SK-N-SH treated with all-trans-retinoic acid at 6 μM for 48 hours (cell line): ENCODE measurements around the gene C5AR1.

Source experiments
- ARNTL ChIP-seq: fragments of 450-650 bp; formaldehyde crosslinking; IDR thresholded peaks from 2 replicates; pipeline ENCODE4 v1.5.0; 2020; ENCODE audit warnings: low read depth, mild to moderate bottlenecking, moderate library complexity, borderline replicate concordance
- CREB5 ChIP-seq: fragments of 250-450 bp; sonication (Bioruptor Pico); IDR thresholded peaks from 2 replicates; pipeline ENCODE4 v1.5.1; 2020; ENCODE audit warnings: low read depth, mild to moderate bottlenecking, moderate library complexity
- ESRRG ChIP-seq: fragments of 250-450 bp; sonication (Bioruptor Pico); IDR thresholded peaks from 2 replicates; pipeline ENCODE4 v1.6.1; 2021; ENCODE audit warnings: mild to moderate bottlenecking
- OSR1 ChIP-seq: fragments of 250-450 bp; sonication (Bioruptor Pico); IDR thresholded peaks from 2 replicates; pipeline ENCODE4 v1.8.0; 2022; ENCODE audit warnings: moderate library complexity, mild to moderate bottlenecking, inconsistent platforms
- RARB ChIP-seq: fragments of 250-450 bp; sonication (Bioruptor Pico); IDR thresholded peaks from 2 replicates; pipeline ENCODE4 v1.8.0; 2021; ENCODE audit warnings: mild to moderate bottlenecking, moderate library complexity
- SNAI2 ChIP-seq: fragments of 250-450 bp; sonication (Bioruptor Pico); IDR thresholded peaks from 2 replicates; pipeline ENCODE4 v1.5.0; 2020; ENCODE audit warnings: mild to moderate bottlenecking, moderate library complexity
- TOX ChIP-seq: fragments of 250-450 bp; sonication (Bioruptor Pico); IDR thresholded peaks from 2 replicates; pipeline ENCODE4 v1.8.0; 2021; ENCODE audit warnings: mild to moderate bottlenecking, moderate library complexity, borderline replicate concordance
- ZFP30 ChIP-seq: fragments of 450-650 bp; formaldehyde crosslinking; IDR thresholded peaks from 2 replicates; pipeline ENCODE4 v1.5.0; 2022; ENCODE audit warnings: mild to moderate bottlenecking, moderate library complexity
- ZNF70 ChIP-seq: fragments of 450-650 bp; formaldehyde crosslinking; IDR thresholded peaks from 2 replicates; pipeline ENCODE4 v1.5.0; 2020; ENCODE audit warnings: mild to moderate bottlenecking, moderate library complexity
- ZNF8 ChIP-seq: fragments of 450-650 bp; formaldehyde crosslinking; IDR thresholded peaks from 2 replicates; pipeline ENCODE4 v1.5.0; 2020; ENCODE audit warnings: mild to moderate bottlenecking, moderate library complexity
- TF ChIP-seq, protein P1 (sequence below): fragments of 250-450 bp; sonication (Bioruptor Pico); IDR thresholded peaks from 2 replicates; pipeline ENCODE4 v1.8.0; 2020; ENCODE audit warnings: mild to moderate bottlenecking, moderate library complexity, borderline replicate concordance
- TF ChIP-seq, protein P2 (sequence below): fragments of 250-450 bp; sonication (Bioruptor Pico); IDR thresholded peaks from 2 replicates; pipeline ENCODE4 v1.5.1; 2021; ENCODE audit warnings: mild to moderate bottlenecking, moderate library complexity

DNA sequence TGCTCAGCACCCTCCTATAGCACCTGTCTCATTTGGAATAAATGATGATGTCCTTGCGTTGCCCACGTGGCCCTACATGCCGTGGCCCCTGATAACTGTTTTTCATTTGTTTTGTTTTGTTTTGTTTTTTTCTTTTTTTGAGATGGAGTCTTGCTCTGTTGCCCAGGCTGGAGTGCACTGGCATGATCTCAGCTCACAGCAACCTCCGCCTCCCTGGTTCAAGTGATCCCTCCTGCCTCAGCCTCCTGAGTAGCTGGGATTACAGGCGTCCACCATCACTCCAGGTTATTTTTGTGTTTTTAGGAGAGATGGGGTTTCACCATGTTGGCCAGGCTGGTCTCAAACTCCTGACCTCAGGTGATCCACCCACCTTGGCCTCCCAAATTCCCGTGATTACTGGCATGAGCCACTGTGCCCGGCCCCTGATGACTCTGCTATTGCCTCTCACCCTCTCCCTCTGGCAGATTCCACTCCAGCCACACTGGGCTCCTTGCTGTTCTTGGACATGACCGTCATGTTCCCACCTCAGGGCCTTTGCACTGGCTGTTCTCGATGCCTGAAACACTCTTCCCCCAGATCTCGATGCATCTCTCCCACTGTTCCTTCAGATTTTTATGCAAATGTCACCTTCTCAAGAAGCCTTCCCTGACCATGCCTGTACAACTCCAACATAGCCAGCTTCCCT is 29.7 kb downstream of the C5AR1 start:
- no peak for TF ChIP-seq SNAI2 (CRISPR knock-in tag)
- no peak for TF ChIP-seq ZFP30
- TF ChIP-seq, protein P1, sequence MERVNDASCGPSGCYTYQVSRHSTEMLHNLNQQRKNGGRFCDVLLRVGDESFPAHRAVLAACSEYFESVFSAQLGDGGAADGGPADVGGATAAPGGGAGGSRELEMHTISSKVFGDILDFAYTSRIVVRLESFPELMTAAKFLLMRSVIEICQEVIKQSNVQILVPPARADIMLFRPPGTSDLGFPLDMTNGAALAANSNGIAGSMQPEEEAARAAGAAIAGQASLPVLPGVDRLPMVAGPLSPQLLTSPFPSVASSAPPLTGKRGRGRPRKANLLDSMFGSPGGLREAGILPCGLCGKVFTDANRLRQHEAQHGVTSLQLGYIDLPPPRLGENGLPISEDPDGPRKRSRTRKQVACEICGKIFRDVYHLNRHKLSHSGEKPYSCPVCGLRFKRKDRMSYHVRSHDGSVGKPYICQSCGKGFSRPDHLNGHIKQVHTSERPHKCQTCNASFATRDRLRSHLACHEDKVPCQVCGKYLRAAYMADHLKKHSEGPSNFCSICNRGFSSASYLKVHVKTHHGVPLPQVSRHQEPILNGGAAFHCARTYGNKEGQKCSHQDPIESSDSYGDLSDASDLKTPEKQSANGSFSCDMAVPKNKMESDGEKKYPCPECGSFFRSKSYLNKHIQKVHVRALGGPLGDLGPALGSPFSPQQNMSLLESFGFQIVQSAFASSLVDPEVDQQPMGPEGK, result no peak
- TF ChIP-seq ESRRG (CRISPR knock-in tag), result no peak
- TF ChIP-seq ZNF8 (CRISPR knock-in tag), result no peak
- TF ChIP-seq ARNTL, result no peak
- no peak for TF ChIP-seq RARB
- TF ChIP-seq CREB5 (CRISPR knock-in tag), result no peak
- no peak for TF ChIP-seq OSR1 (CRISPR knock-in tag)
- no peak for TF ChIP-seq TOX (CRISPR knock-in tag)
- no peak for TF ChIP-seq ZNF70 (CRISPR knock-in tag)
- TF ChIP-seq, protein P2, sequence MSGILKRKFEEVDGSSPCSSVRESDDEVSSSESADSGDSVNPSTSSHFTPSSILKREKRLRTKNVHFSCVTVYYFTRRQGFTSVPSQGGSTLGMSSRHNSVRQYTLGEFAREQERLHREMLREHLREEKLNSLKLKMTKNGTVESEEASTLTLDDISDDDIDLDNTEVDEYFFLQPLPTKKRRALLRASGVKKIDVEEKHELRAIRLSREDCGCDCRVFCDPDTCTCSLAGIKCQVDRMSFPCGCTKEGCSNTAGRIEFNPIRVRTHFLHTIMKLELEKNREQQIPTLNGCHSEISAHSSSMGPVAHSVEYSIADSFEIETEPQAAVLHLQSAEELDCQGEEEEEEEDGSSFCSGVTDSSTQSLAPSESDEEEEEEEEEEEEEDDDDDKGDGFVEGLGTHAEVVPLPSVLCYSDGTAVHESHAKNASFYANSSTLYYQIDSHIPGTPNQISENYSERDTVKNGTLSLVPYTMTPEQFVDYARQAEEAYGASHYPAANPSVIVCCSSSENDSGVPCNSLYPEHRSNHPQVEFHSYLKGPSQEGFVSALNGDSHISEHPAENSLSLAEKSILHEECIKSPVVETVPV (CRISPR knock-in tag), result no peak
